GM12892 (cell line): ENCODE data around the gene ST8SIA1.

ENCODE experiments used
- POLR2A ChIP-seq: IDR thresholded peaks from 2 replicates; pipeline ENCODE4 v1.6.1; 2011; ENCODE audit warnings: low read depth, low read length, control low read depth
- POLR2AphosphoS5 ChIP-seq: IDR thresholded peaks from 2 replicates; pipeline ENCODE4 v1.6.1; 2011; ENCODE audit warnings: low read depth, low read length, control low read depth
- TAF1 ChIP-seq: IDR thresholded peaks from 2 replicates; pipeline ENCODE4 v1.6.1; 2011; ENCODE audit warnings: low read depth, mild to moderate bottlenecking, control low read depth, low read length, borderline replicate concordance

- no peak for TF ChIP-seq POLR2A
- TF ChIP-seq POLR2AphosphoS5, result no peak
- TF ChIP-seq TAF1, result no peak
Measured at GRCh38 chr12:22276867-22277266, 57.6 kb downstream of the ST8SIA1 start.
